Right atrium auricular region (tissue), 2 donors: ENCODE measurements around the gene CHST10. TPM values are rescaled to one million over a fixed set of nuclear protein-coding genes. Genes with fewer than 3 reads are reported as not detected.
"Not testable (repeated sequence)": the region's sequence is repeated elsewhere in the genome, so short reads cannot be mapped to it uniquely, and the experiment has no call there.

Experiments used
- DNase-seq: peaks from one replicate; pipeline ENCODE4 v3.0.0-alpha.2; 2019; ENCODE audit warnings: low spot score
- H3K27ac ChIP-seq, 2 donors: fragments of 200-600 bp; sonication (generic); 1 replicate in 1 of 2; 2 replicates in 1 of 2; pipeline ENCODE4 v1.5.1; 2016 to 2019
- H3K27me3 ChIP-seq, 2 donors: fragments of 200-600 bp; sonication (generic); one replicate each; pipeline versions ENCODE4 v1.5.1 to v1.6.0; 2017 to 2019
- H3K36me3 ChIP-seq: fragments of 200-600 bp; sonication (generic); one replicate; pipeline ENCODE4 v1.5.1; 2016
- H3K4me1 ChIP-seq, 2 donors: fragments of 200-600 bp; sonication (generic); one replicate each; pipeline versions ENCODE4 v1.5.1 to v1.6.0; 2017 to 2019
- H3K4me3 ChIP-seq, 2 donors: fragments of 200-600 bp; sonication (generic); 1 replicate in 1 of 2; 2 replicates in 1 of 2; pipeline ENCODE4 v1.5.1; 2017 to 2019; ENCODE audit warnings: mild to moderate bottlenecking in 1 of 2, moderate library complexity in 1 of 2
- H3K9me3 ChIP-seq, 2 donors: fragments of 200-600 bp; sonication (generic); one replicate each; pipeline ENCODE4 v1.5.1; 2019
- total RNA-seq, 2 donors: library from RNA; depleted of rRNA; stranded (reverse); fragments of >200 nt; gene quantifications; one replicate each; pipeline ENCODE4 v1.1.0, GENCODE V29; 2016
- TF ChIP-seq, protein P1 (sequence below), 2 donors: fragments of 200-600 bp; sonication (generic); IDR thresholded peaks; one replicate each; pipeline ENCODE4 v1.5.1; 2019; ENCODE audit warnings: antibody characterized with exemption in 2 of 2

The CHST10 gene, protein sequence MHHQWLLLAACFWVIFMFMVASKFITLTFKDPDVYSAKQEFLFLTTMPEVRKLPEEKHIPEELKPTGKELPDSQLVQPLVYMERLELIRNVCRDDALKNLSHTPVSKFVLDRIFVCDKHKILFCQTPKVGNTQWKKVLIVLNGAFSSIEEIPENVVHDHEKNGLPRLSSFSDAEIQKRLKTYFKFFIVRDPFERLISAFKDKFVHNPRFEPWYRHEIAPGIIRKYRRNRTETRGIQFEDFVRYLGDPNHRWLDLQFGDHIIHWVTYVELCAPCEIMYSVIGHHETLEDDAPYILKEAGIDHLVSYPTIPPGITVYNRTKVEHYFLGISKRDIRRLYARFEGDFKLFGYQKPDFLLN
- 10 to 100 TPM; 12.5 to 16.4 TPM for total RNA-seq

DNA sequence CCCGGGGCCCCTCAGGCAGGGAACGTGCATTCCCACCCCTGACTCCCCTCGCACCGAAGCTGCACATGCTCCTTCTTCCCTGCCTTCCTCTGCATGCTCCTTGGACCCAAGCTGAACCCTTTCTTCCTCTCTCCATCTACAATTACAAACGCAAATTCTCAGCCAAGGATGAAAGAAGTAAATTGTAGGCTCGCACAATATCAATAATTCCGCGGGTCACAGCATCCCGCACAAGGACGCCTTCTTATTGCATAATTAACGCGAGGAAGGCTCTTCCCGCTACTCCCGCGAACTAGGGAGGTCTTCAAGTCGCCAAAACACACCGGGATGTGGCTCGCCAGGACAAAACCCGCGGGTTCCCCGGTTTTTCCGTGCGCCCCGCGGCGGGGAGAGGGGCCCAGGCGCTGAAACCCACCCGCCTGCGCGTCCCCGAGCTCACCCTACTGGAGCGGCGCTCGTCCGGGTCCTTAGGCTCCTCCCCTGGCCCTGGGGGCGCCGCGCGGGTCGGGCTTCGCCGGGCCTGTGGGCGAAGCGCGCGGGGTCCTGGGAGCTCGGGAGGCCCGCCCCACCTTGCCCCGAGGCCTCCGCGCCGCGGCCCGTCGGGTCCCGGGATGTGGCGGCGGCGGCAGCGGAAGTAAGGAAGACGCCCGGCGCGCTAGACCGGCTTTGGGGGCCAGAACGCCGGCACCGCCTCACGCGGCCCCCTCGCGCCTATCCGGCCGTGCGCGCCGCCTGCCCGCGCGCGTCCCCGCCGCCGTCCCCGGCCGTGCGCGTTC is at the start of gene CHST10:
Gene CHST10 (minus strand): TSS at position 734 of the 776 bp plus-strand sequence. CDS start 10,993 bp downstream, outside the sequence.
- Histone ChIP-seq H3K9me3 (no peaks in the 10 kb centered on the region), H3K4me3 (peak within 1 kb of the TSS; percentile 74 to 88)

DNA sequence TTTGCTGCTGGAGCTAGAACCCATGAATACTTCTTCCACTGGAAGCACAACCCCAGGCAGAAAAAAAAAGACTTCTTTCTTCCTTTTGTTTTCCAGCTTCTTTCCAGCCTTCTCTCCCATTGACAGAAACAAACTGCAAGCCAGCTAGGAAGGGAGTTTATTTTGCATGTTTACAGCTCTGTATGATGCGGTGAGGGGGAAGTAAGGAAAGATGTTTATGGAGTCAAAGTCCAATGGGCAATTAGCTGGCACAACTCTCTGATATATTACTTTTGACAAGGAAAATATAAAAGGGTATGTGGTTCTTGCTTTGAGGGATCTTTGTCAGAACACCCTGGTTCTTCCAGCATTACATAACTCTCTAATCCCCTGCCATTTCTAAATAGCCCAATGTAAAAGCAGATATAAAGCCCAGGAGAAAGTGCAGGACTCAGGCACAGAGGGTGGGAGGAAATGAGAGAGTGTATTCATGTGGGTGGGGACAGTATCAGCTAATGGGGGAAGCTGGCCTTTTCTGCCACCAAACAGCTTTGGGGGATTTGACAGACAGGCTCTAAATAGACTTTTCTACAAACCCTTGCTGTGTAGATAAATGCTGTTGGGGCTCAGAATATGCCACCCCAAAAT is 43.5 kb upstream of the CHST10 start:
- H3K4me3 ChIP-seq = no peak overlapping the region
- DNase-seq = no peak
- H3K27me3 ChIP-seq = no peaks in the 10 kb centered on the region
- H3K4me1 ChIP-seq = no peaks in the 10 kb centered on the region
- no peak overlapping the region for H3K27ac ChIP-seq
- H3K36me3 ChIP-seq = no peaks in the 10 kb centered on the region
- TF ChIP-seq, protein P1, sequence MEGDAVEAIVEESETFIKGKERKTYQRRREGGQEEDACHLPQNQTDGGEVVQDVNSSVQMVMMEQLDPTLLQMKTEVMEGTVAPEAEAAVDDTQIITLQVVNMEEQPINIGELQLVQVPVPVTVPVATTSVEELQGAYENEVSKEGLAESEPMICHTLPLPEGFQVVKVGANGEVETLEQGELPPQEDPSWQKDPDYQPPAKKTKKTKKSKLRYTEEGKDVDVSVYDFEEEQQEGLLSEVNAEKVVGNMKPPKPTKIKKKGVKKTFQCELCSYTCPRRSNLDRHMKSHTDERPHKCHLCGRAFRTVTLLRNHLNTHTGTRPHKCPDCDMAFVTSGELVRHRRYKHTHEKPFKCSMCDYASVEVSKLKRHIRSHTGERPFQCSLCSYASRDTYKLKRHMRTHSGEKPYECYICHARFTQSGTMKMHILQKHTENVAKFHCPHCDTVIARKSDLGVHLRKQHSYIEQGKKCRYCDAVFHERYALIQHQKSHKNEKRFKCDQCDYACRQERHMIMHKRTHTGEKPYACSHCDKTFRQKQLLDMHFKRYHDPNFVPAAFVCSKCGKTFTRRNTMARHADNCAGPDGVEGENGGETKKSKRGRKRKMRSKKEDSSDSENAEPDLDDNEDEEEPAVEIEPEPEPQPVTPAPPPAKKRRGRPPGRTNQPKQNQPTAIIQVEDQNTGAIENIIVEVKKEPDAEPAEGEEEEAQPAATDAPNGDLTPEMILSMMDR (IDR thresholded peaks at IDR 0.05) = no peak
- H3K9me3 ChIP-seq = peaks cover 0 to 18% of the 10 kb centered on the region in 2 donors

More for the DNA sequence above, at the start of gene CHST10:
- TF ChIP-seq, protein P1 (IDR thresholded peaks at IDR 0.05) = peak in 1 of 2 donors; percentile 27
- H3K36me3 ChIP-seq = peaks cover 11% of the 10 kb centered on the region
- peak; percentile 58 for DNase-seq
- no peaks in the 10 kb centered on the region for H3K27me3 ChIP-seq
- peaks cover 0 to 22% of the 10 kb centered on the region in 2 donors for H3K4me1 ChIP-seq
- peak within 1 kb of the TSS; percentile 82 to 89 for H3K27ac ChIP-seq

DNA sequence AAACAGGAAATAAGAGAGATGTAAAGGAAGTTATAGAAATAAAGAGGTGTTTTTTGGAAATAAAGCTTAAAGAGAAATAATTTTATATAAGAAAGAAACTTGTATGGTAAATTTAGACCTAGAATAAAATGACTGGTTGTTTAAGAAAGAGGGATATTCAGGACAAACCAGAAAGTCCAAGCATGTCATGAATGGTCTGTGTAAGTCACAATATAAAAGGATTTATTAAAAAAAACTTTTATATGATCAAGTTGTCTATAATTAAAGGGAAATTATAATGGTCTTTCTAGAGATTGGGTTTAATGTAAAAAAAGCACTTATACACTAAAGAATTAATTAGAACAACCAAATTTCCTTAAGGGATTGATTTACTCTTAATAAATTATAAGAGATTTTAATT is 38.9 kb upstream of the CHST10 start:
- not testable (repeated sequence) for H3K27me3 ChIP-seq, H3K4me3 ChIP-seq, H3K4me1 ChIP-seq, H3K36me3 ChIP-seq, H3K27ac ChIP-seq, DNase-seq
- peaks cover 0 to 19% of the 10 kb centered on the region in 2 donors for H3K9me3 ChIP-seq

DNA sequence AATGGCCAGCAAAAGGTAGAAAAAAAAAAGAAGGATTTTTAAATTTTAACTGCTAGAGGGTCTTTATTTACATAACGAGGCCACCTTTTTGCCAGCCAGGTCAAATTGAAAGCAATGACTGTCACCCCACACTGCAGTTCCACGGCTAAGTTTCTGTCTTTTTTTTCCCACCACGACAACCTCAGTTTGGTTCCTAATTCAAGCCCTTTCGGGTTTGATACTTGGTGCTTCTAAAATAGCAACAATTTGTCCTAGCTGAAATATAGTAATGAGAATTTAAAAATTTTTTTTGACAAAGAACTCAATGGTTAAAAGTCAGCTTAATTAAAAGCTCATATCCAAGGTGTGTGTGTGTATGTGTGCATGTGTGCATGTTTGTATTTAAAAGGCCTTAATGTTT is 36.4 kb upstream of the CHST10 start:
- Histone ChIP-seq H3K4me1 (no peaks in the 10 kb centered on the region), H3K27ac (no peak overlapping the region), H3K4me3 (no peak overlapping the region), H3K9me3 (peaks cover 0 to 19% of the 10 kb centered on the region in 2 donors), H3K36me3 (no peaks in the 10 kb centered on the region), H3K27me3 (no peaks in the 10 kb centered on the region)
- DNase-seq = no peak
- TF ChIP-seq, protein P1 (IDR thresholded peaks at IDR 0.05) = no peak

DNA sequence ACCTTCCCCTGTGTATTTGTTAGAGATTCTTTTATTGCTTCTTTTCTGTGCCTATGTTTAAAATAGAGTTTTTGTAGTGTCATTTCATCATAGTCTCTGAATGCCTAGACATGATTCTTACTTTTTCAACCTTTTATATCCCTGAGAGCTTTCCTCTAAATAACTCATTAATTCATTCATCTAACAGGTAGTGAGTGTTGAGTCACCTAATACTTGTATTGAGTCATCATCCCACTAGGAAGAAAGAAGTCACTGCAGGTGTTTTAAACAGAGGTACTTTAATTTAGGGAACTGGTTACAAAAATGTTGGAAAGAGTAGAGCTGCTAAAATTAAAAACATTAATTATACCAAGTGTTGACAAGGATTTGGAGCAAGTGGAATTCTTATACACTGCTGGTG is 34.3 kb upstream of the CHST10 start:
- H3K27ac ChIP-seq = no peak overlapping the region
- no peaks in the 10 kb centered on the region for H3K36me3 ChIP-seq
- no peaks in the 10 kb centered on the region for H3K27me3 ChIP-seq
- H3K4me1 ChIP-seq = no peaks in the 10 kb centered on the region
- DNase-seq = no peak
- H3K9me3 ChIP-seq = peaks cover 0 to 8% of the 10 kb centered on the region in 2 donors
- no peak overlapping the region for H3K4me3 ChIP-seq
- TF ChIP-seq, protein P1 (IDR thresholded peaks at IDR 0.05) = no peak

DNA sequence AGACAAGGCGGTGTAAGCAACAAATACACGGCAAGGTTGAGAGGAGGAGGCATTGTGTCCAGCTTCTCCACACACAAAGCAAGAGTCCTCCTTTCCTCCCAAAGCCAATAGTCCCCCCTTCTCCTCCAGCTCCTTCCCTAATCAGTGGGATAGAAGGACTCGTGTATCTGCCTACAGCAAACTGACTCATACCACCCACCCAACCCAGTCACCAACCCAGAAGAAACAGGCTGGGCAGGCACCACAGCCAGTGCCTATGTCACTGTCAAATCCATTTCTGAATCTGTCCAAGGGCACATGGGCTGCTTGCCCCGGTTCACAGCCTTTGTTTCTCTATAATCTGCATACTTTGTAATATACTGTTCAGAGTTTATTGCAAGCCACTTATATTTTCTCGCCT is 33.6 kb upstream of the CHST10 start:
- Histone ChIP-seq H3K9me3 (peaks cover 0 to 1% of the 10 kb centered on the region in 2 donors), H3K4me1 (no peaks in the 10 kb centered on the region), H3K36me3 (no peaks in the 10 kb centered on the region), H3K4me3 (no peak overlapping the region), H3K27me3 (no peaks in the 10 kb centered on the region), H3K27ac (no peak overlapping the region)
- TF ChIP-seq, protein P1 (IDR thresholded peaks at IDR 0.05) = no peak
- no peak for DNase-seq
